NCI-H2107 (cell line): ENCODE results near the gene SH3D19.
A peak's percentile ranks its signal among the peaks of the same experiment; 100 is the strongest.

ENCODE experiments used
- DNase-seq: peaks from one replicate; lab custom pipeline; 2025; lab: John Stamatoyannopoulos, UW

The SH3D19 gene, protein sequence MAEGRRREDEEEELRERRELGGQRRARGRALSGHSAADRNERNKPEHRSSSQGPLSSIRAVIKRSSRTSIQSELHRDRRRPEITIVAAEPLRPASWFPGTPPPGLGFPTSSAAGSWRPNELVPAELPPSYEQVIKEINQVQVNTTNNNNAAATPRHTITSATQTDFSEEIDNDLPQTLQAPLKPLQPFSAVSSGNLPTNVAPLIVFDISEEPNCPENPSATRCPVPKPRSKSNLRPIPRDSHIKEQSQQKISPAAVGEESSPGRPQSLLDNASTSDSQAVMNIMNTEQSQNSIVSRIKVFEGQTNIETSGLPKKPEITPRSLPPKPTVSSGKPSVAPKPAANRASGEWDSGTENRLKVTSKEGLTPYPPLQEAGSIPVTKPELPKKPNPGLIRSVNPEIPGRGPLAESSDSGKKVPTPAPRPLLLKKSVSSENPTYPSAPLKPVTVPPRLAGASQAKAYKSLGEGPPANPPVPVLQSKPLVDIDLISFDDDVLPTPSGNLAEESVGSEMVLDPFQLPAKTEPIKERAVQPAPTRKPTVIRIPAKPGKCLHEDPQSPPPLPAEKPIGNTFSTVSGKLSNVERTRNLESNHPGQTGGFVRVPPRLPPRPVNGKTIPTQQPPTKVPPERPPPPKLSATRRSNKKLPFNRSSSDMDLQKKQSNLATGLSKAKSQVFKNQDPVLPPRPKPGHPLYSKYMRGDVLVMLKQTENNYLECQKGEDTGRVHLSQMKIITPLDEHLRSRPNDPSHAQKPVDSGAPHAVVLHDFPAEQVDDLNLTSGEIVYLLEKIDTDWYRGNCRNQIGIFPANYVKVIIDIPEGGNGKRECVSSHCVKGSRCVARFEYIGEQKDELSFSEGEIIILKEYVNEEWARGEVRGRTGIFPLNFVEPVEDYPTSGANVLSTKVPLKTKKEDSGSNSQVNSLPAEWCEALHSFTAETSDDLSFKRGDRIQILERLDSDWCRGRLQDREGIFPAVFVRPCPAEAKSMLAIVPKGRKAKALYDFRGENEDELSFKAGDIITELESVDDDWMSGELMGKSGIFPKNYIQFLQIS

DNA sequence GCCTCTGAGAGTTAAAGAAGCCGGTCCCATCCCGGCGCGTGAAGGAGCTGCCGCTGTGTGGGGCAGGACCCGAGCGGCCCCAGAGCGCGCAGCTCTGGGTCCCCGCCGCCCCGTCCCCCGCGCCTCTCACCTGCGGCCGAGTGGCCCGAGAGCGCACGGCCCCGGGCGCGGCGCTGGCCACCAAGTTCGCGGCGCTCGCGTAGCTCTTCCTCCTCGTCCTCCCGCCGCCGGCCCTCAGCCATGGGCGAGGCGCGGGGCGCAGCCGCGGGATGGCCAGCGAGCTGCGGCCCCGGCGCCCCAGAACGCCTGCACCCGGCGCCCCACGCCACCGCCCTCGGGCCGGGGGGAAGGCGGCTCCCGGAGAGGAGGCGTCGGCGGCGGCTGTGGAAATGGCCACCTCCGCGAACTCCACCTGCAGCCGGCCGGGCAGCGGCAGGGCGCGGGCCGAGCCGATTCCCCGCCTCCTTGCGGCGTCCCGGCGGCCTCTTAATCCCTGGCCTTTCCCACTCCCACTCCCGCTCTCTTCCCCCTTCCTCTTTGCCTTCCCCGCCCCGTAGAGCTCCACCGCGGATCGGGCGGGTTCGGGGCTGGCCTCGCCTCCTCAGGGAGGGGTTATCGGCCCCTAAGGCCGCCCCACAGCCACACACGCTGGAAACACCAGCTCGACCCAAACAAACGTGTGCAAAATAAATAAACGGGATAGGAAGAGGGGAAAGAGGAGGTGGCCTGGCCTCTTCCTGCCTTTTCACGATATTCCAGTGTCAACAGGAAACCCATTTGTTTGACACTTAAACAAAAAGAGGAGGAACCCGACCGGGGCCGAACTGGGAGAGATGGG is at the start of gene SH3D19:
Gene SH3D19, minus strand, starts transcription at position 495 of the 838 bp plus-strand sequence. Its CDS starts 253 bp downstream, at position 242.
- no peak for DNase-seq

DNA sequence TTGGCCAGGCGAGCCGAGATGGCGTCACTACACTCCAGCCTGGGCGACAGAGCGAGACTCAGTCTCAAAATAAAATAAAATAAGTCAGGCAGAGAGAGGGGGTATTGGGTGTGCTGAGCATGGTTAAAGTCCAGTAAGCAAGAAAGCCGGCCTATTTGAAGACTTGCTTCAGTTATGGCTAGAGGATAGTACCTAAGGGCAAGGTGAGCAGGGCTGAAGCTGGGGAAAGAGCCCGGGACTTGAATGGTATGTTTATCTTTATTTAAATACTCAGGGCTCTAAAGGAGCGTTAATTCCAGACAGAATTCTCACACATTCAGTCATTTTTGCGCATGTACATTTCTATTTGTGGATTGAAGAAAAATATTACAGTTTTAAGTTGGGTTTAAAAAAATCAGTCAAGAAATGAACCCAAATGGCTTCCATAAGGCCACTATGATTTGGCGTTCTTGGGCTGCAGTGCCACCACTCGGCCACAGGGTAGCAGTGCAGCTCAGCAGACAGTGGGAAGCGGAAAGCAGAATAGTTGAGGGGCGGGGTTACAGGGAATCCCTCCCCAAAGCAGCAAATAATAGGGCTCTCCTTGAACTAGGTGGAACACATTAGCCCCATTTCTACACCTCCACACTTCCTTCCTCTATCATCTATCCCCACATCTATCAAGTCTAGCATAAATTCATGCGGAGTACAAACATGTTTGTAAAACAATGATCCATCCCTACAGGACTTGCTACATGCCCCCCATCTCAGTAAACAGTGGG is 37.2 kb upstream of the SH3D19 start:
- peak; percentile 52 for DNase-seq

DNA sequence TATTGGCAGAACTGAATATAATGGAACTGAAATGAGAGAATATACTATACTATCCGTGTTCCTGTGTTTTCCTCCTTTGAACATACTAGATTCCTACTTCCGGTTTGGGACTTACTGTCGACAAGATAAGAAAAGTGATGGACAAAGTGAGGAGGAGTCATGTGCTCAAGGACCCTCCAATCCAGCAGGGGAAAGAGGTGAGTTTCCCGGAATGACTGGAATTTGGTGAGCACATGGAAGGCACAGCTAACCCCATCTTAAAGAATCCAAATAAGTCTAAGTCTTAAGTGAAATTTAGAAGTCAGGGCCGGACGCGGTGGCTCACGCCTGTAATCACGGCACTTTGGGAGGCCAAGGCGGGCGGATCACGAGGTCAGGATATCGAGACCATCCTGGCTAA is 36.6 kb upstream of the SH3D19 start:
- no peak for DNase-seq

DNA sequence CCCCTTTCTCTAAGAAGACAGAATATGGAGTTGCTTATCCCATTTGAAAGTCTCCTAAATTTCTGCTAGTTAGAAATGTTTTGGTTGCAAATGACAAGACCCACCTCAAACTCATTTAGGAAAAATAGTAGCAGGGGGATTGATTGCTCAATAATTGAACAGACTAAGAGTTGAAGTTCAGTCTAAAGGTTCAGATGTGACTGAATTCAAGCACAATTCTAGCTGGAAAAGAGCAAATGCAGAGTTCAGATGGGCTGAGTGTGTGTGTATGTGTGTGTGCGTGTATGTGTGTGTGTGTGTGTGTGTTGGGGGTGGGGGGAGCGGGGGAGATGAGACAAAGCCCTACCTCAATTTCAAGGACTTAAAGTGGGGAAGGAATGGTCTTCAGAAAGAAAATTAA is 35.7 kb upstream of the SH3D19 start:
- no peak for DNase-seq

DNA sequence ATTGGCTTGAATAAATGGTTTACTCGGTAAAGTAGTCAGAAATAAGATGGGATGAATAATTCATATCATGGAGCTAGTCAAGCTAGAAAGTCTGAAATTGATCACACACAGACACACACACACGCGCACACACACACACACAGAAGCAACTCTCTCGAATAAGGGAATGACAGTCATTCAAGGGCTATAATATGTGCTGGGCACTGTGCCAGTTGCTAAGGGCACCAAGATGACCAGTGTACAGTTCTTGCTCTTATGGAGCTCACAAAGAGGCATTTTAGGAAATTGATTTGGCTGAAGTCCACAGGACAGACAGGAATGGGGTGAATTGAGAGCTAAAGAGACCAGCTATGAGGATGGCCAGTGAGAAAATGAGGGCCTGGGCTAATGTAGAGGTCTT is 34.2 kb upstream of the SH3D19 start:
- DNase-seq = no peak

DNA sequence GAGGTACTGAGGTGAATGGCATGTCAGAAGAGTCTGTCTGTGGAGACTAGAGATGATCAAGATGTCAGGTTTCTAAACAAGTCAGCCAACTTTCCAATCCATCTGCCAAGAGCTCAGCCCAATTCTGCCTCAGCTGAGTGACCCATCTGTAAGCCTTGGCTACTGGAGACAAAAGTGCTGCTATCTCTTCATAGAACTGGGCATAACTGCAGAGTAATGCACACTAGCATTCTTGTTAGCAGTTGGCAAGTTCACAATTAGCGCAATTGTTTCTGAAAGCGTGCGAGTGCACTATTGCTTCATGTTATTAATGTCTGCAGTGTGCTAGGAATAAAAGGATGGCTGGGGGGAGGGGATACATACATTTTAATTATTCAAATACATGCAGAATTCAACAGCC is 32.9 kb upstream of the SH3D19 start:
- DNase-seq = no peak

DNA sequence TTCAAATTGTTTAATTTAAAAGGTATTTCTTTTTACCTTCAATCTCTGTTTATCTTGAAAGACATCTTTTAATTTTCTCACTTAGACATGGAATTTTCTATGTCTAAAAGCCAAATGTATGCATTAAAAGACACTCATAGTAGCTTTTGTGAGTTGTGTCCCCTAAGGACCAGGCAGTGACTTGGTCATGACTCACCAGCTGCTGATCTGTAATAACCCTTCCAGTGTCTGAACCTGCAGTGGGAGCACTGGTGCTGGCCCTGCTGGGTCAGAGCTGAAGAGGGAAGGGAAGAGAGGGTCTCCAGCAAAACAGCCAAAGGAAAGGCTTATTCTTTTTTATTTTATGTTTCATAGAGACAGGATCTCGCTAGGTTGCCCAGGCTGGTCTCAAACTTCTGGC is 31.1 kb upstream of the SH3D19 start:
- DNase-seq = no peak

DNA sequence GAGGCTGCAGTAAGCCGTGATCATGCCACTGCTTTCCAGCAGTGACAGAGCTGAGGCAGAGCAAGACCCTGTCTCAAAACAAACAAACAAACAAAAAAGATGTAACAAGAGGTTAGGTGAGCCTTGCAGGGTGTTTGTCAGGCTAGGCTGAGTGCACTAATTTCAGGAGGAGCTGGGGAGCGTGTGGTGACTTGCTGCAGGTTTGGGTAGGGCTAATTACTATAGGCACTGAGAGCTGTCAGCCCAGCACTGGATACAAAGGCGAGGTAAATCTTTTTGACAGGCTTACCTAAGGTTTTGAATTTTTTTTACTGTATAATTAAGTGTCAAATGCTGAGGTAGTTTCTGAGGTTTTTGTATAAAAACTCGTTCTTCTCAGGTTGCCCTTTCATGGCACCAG is 29.8 kb upstream of the SH3D19 start:
- no peak for DNase-seq

DNA sequence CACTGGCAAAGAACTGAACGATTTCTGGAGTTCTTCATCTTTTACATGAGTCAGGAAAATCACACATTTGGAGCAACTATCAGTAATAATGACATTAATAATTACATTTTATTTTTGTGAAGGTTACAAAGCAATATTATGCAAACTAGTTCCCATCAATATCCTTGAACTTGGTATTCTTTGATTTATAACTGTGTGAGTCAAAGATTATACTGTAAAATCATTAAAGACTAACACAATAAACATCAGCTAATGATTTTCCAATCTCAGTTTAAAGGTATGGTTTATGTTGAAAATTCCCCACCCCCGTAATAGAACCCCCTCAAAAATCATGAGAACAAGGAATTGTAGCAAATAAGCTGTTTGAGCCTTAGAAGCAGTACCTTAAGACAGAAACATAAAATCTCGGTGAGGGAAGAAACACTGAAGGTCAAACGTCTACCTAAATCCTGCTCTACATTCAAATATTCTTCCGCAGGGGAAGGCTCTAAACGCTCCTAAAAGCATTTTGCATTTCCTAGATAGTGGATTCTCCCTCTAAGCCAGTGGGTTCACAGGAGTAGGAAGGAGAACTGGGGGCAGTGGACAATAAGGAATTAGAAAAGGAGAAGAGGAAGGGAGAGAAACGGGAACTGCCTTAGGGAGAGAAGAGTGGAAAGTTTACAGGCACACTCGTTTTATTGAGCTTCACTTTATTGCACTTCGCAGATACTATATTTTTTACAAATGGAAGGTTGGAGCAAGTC is 22.3 kb upstream of the SH3D19 start:
- no peak for DNase-seq

DNA sequence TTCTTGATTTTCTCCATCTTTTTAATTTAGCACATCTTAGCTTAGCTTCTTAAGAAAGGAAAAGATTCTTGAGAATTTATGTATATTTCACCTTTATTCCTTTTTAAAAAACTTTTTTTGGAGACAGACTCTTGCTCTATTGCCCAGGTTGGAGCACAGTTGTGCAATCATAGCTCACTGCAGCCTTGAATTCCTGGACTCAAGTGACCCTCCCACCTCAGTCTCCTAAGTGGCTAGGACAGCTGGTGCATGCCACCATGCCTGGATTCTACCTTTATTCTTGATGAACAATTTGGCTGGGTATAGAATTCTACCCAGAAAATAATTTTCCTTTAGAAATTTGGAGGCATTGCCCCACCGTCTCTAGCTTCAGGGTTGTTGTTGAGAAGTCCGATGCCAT is 19.5 kb upstream of the SH3D19 start:
- DNase-seq = no peak

DNA sequence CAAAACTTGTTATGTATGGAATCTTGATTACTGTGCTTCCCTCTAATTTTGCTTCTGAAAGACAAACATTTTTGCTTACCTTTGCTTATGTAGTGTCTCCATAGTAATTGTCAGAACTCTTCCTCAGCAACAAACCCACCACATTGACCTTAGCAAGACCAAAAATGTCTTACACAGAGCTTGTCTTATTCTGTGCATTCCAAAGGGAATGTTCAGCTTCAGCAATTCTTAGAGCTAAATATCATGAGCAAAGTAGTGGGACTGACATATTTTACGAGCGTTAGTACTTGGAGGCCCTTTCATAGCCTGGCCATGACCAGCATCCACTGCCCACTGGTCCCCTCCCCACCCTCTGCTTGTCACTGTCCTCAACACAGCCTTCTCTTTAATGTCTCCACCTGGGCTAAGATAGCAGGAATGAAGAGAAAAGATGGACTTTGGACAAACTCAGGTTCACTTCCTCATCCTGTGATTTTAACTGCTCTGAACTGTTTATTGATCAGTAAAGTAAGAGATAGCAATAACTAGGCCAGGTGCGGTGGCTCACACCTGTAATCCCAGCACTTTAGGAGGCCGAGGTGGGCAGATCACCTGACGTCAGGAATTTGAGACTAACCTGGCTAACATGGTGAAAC is 15.5 kb upstream of the SH3D19 start:
- DNase-seq = no peak

DNA sequence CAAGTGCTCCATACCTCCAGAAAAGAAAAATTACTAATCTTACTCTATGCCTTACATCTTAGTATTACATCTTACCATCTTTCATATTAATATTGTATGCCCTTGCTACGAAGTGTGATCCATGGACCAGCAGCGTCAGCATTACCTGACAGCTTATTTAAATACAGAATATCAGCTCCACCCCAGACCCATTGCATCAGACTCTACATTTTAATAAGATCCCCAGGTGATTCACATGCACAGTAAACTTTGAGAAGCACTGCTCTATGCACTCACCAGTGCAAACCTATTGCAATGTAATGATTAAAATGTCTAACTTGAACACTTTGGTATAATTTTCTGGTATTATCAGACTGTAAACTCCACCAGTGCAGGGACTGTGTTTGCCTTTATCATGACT is 14.1 kb upstream of the SH3D19 start:
- no peak for DNase-seq

DNA sequence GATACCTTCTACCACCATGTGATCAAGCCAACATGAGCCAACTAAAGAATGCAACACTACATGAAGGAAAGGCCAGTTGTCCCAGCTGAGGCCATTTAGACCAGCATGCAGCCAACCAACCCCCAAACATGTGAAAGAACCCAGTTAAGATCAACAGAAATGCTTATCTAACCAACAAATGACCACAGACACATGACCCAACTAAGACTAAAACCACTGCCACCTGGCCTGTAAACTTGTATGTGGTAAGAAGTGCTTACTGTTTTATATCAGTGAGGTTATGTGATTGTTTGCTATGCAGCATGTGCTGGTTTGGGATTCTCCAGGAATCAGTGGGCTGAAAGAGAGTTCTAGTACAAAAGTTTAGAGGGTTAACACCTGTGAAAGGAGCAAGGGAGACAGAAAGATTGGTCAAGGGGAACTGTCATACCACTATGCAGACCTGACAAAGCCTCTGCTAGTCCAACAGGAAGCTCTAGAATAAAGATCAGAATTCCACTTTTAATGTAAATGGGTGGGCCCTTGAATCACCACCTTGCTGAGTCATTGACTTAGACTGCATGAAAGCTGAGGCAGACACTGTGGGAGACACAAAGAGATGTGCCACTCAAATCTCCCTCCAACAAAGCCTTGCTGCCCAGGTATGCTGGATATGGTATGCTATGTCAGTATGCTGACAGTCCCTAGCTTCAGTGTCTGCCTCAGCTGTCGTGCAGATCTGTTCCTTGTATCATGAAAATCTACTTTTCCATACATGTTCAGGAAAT is 6.1 kb upstream of the SH3D19 start:
- DNase-seq = no peak

DNA sequence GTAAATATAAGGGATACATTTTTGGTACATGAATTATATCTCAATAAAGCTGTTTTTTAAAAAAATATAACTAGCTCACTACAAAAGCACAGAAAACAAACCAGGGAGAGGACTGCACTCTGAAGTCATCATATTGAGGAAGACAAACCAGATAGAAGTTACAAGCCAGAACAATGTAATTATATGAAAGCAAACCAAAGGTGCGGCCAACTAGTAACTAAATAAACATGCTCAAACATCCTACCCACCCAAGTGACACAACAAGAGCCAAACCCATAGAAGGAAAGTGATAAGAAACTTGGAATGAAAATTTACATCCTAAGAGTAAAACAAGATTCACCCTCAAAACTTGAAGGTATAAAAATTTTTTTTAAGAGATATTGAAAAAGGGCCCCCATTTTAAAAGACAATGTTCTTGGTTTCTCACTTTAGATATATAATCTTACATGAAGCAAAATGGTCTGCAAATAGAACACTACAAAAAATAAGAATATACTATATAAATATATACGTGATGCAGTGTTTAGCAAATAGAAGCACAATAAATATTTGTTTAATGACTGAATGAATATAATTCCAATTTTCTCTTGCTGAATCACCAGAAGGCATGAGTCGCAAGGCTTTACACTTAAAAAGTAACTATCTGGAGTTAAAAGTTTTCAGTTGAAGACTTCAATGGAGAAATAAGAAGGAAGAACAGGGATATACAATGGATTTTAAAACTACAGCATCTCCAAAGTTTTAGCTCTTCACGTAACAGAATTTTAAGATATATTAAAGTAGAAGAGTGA is 4.0 kb upstream of the SH3D19 start:
- no peak for DNase-seq

DNA sequence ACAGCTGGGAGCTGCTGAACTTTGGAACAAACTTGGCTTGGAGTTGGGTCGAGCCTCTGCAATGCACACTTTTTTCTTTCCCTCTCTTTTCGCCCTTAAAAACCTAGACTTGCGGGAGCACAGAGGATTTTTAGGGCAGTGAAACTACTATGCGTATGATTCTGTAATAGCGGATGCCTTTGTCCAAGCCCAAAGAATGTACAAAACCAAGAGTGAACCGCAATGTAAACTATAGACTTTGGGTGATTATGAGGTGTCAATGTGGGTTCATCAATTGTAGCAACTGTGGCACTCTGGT is 493 bp upstream of the SH3D19 start:
- DNase-seq = no peak

DNA sequence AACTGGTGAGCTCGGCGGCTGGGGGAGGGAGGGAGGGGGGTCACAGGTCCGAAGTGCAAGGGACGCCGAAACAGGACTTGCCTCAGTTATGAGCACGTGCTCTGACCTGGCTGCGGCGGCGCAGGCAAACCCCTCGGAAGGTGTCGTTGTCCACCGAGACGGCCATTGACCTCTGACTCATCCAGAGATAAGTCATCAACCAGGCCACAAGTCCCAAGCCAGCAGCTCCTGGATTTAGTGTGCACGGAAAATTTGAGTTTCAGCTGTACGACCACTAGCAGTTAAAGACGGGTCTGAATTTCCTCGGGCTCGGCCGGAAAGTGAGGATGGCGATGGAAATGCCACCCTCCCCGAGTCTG is 674 bp downstream of the SH3D19 start:
- no peak for DNase-seq

DNA sequence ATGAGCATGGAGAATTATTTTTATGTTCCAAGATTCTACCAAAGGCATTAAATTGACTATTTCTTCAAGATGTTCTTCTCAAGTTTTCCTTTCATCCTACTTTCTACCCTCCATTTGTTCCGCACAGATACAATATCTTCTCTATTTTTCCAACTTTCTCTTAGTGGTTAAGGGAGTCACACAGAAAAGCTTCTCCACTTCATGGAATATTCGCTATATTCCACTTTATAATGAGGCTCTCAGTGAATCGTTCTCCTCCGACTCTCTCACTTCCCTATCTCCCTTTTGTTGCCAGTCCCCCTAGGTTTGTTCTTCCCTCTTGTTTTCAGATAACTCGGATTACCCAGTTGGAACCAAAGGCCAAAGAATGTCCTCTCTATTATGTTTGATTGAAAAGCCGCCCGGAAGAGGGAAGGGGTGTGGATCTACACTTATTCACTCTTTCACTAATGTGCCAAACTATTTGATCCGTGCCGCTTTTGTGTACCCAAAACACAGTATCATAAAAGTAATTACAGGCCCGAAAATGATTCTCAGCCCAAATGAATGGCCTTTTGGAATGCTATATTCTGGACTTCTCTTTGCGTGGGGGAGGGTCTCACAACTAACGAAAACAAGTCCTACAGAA is 1.2 kb downstream of the SH3D19 start:
- DNase-seq = no peak

DNA sequence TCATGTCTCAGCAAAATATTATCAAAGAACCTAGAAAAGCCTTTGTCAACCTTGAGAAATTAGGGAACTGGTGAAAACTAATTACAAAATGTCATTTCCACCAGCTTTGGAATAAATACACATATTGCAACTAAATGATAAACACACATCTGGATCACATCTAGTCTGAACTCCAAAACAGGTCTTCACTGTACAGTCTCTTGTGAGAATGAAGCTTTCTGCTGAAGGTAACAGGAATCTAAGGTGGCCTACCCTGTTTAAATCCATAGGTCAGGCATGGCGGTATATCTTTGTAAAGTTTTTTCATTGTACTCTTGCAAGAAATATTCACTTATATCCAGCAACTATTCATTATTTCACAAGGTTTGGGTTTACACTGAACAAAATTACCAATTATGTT is 1.7 kb downstream of the SH3D19 start:
- no peak for DNase-seq
